GM19463 (cell line): ENCODE results near the gene NOS3.
"Not testable (repeated sequence)": the region's sequence is repeated elsewhere in the genome, so short reads cannot be mapped to it uniquely, and the experiment has no call there.

Source experiments
- ATAC-seq: cut with Tn5 transposase; IDR thresholded peaks from one replicate; pipeline ENCODE4 v1.9.1; 2021; ENCODE audit warnings: mild to moderate bottlenecking, moderate library complexity; ENCODE audit not compliant: unreplicated experiment

NOS3 gene

GRCh38 chr7:151032936-151033863 lies 42.4 kb downstream of the NOS3 start:
- ATAC-seq = no peak

DNA sequence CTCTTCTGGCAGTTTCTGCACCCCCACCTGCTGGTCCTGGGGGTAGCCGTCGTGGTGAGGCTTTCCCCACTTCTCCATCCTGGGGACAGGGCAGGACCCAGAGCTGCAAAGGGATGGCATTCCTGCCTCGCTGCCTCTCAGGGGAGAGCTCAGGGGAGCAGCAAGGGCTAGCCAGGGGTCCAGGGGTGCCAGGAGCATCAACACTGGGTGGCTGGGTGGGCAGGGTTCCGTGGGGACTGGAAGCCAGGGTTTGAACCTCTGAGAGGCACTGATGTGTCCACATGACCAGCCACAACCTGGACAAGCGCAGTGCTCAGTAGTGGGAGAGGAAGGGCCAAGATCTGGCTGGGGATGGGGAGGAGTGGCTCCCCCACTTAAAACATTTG lies 43.0 kb downstream of the NOS3 start:
- ATAC-seq = no peak

GRCh38 chr7:151034312-151035025 lies 43.7 kb downstream of the NOS3 start:
- ATAC-seq = no peak

DNA sequence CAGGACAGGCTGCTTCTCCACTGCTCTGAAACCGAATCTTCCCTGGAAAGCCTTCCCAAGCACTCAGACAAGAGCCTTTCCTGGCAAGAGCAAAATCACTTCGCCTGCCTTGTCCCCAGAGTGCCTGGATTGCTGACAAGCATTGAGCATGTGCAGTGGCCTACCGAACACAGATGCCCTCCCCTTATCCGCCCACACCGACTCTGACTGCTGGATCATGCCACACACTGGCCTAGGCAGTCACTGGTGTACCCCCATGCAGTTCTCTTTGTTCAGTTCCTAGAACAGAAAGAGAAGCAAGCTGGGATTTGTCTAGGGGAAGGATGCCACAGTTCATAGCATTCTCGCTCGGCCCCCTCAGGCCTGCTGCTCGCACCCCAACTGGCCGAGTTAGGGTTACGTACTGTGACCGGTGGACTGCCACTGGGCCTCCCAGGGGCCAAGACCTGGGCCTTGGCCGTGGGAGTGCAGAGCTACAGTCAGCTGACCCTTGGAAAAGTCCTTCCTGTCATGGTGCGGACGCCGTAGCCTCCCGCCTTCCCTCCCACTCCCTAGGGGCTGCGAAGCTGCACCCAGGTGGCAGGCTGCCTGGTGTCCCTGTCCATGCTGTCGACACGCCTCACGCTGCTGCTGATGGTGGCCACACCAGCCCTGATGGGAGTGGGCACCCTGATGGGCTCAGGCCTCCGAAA lies 44.4 kb downstream of the NOS3 start:
- no peak for ATAC-seq

DNA sequence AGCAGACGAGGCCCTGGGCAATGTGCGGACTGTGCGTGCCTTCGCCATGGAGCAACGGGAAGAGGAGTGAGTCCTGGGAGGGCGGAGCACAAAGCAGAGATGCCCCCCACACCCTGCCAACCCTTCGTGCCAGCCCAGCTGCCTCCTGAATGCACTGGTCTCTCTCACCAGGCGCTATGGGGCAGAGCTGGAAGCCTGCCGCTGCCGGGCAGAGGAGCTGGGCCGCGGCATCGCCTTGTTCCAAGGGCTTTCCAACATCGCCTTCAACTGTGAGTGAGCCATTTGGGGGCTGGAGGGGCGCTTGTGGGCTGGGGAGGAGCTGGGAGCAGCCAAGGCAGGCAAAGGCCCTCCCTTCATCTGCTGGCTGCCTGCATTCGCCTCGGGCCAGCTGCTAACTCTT lies 45.1 kb downstream of the NOS3 start:
- ATAC-seq = no peak

DNA sequence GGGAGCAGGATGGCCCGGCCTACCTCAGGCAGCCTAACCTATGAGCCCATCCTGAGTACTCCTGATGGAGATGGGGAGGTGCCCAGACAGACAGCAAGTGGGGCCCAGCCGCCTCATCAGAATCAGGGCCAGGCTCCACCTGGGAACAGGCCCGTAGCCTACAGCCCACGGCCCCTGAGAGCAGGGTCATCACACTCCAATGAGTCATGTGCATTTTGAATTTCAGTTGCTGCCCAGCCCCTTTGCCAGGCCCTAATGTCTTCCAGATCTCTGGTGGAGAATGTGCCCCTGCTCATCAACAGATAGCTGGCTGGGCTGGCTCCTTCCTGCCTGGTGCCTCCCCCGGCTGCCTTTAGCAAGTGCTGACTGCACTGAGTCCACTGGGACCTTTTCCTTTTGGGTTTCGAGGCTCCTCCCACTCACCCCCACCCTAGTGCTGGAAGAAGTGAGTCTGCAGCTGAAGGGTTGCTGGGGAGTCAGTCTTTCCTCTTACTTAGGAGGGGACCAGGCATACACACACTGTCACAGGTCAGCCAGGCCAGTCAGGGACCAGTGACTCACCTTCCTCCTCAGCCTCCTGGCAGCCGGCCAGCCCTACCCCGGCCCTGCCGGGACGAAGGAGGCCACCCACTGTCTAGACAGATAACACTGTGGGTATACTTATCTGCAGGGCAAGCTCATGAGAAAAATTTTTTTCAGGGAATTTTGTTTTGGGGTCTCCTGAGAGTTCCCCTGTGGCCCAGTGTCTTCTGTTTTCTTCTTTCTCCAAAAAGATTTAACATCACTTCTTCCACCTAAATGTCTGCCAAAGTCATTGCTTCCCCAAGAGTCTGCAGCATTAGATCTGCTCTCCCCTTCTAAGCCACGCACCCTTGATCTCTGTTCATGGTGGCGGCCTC lies 48.4 kb downstream of the NOS3 start:
- peak; percentile 80 for ATAC-seq

GRCh38 chr7:151039850-151040548 lies 49.2 kb downstream of the NOS3 start:
- no peak for ATAC-seq

- no peak for ATAC-seq
Measured at GRCh38 chr7:151040616-151041375, 50.0 kb downstream of the NOS3 start.

- not testable (repeated sequence) for ATAC-seq
Measured at GRCh38 chr7:151043449-151043848, 52.6 kb downstream of the NOS3 start.

- ATAC-seq = no peak
Measured at GRCh38 chr7:151043959-151044358, 53.1 kb downstream of the NOS3 start.

DNA sequence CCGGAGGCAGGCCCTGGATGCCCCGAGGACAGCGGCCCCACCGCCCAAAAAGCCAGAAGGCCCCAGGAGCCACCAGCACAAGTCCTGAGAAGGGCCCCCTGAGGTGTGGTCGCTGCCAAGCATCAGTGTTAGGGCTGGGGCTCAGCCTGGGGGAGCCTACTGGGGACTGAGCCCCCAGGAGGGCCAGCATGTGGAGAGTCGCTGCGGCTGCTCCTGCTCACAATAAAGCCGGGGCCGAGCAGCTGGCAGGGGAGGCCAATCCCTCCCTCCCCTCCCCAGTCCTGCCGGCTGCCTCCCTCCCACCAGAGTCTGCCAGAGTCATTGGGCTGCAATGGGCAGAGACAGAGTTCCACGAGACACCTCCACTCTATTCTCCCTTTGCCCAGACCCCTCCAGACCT lies 54.4 kb downstream of the NOS3 start:
- no peak for ATAC-seq

DNA sequence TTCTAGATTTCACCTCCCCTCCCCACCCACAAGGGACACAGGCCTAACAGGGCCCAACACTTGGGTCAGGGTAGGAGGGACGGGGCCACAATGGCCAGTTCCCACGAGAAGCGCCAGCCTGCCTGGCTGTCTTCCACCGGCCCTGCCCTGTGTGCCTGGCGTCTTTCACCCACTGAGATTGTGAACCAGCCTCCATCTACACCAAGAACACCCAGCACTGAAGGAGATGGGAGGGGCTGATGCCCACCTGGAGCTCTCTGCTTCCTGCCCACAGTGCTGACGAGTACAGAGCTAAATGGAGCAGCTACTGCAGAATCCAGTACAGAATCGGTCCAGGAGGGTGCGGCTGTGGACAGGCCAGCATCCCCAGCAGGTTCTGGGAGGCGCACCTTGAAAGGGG lies 55.1 kb downstream of the NOS3 start:
- ATAC-seq = no peak

DNA sequence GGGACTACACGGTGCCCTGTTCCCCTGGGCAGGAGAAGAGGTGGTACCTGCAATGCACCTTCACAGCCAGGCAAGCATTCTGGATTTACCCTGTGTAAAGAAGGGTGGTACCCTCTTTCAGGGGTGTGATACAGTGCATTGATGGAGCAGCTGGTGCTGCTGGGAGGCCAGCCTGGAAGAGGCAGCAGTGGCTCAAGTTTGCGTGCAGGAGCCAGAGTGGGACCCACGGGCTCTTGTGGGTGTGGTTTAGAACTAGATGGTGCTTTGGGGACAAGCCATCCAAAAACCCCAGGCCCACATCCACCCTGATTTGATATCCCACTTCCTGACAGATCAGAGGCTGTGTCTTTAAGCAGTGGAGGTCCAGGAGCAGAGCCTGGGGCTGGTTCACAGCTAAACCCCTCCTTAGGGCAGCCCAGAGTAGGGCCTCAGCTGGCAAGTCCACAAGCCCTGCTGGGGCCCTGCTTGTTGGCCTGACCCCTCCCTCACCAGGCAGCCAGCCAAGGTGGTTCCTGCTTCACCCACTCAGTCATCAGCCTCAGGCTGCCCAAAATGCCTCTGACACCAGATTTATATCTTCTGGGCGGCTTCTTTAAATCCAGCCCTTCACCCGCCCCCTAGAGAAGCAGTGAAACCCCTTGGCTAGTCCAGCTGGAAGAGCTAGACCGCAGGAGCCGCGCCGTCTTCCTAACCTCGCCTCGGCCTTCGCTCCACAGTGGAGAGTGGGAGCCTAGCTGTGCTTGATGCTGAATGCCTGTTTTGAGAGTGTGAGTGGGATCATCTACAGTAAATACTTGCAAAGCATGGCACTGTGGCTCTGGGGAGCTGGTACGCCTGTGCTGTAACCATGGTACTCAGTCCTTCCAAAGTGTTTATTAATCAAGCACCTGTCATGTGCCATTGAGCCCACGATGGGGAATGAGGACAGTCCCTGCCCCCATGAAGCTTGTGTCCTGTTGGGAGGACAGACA lies 56.1 kb downstream of the NOS3 start:
- ATAC-seq = no peak

DNA sequence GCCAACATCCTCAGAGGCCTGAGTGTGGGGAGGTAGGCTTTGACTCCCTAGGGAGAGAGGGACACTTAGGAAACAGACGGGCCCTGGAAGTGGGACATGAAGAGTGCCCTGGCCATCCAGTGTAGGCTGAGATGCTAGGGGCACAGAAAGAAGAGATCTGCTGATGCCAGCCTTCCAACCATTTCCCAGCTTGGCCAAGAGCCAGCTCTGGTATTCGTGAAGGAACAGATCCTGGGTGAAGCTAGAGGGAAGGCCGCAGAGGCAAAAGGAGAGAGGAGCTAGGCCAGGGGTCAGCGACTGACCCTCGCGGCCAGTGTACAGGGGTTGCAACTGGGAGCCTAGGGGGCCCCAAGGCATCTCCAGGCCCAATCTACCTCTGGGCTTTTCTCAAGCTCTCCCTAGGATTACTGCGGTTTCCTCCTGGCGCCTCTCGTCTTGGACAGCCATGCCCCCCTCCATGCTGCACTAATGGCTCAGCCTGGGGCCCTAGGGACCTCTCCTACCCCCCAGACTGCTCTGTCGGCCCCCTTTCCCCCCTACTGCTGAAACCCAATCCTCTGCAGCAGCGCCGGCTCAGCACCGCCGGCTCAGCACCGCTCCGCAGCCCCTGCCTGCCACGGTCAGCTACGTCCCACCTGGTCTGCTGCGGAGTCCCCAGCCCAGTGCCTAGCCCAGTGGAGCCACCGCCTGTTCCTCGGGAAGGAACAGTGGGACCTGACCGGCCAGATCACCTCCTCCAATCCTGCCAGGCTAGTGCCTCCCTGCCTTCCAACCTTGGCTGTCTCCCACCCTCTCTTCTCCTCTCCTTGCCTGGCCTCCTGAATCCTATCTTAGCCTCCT lies 57.4 kb downstream of the NOS3 start, which contains the start of gene ASIC3:
ASIC3 (plus strand) TSS at position 556 of the 840 bp plus-strand sequence. CDS start 355 bp downstream, outside the sequence.
- ATAC-seq = no peak

GRCh38 chr7:151048911-151049463 lies 58.2 kb downstream of the NOS3 start:
- ATAC-seq = no peak

- ATAC-seq = no peak
Measured at GRCh38 chr7:151051108-151051507, 60.3 kb downstream of the NOS3 start.

DNA sequence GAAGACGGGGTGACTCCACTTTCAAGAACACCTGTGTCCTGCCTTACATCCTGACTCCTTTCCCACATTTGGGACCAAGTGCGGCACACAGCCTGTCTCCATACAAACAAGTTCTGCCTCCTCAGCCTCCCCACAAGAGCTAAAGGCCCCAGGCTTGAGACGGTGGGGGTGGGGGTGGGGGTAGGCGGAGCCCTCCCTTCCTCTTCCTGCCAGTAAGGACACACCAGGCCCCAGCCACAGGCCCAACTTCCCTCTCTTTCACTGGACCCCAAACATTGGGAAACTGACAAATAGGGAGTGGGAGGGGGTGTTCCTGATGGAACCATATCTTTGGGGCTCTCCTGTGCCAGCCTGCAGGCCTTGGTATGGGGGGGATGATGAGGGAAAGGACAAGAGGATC lies 62.3 kb downstream of the NOS3 start:
- ATAC-seq = no peak
